PC-3 (cell line): ENCODE results near the gene MAD1L1. TPM values are rescaled to one million over a fixed set of nuclear protein-coding genes. Genes with fewer than 3 reads are reported as not detected.
"Not testable (repeated sequence)": the region's sequence is repeated elsewhere in the genome, so short reads cannot be mapped to it uniquely, and the experiment has no call there.

ENCODE experiments used
- ATAC-seq: fragments of 200-7000 bp; cut with Tn5 transposase; 2 replicates; pipeline ENCODE4 v1.9.1; 2020; ENCODE audit warnings: mild to moderate bottlenecking, moderate library complexity
- BruUV-seq: library from RNA; stranded (reverse); fragments of 400-500 nt; replicated peaks from 2 replicates; lab custom pipeline; 2021; lab: Mats Ljungman, UMichigan
- CTCF ChIA-PET: fragments of 300-600 bp; sonication (Branson Sonifier 250); formaldehyde crosslinking; loops from one replicate; lab custom pipeline; 2022; ENCODE audit warnings: antibody characterized with exemption; lab: Charles Lee
- POLR2A ChIA-PET: fragments of 300-600 bp; sonication (Branson Sonifier 250); formaldehyde crosslinking; loops from one replicate; lab custom pipeline; 2022; ENCODE audit warnings: antibody characterized with exemption; ENCODE audit not compliant: unreplicated experiment; lab: Charles Lee
- DNase-seq: peaks from one replicate; pipeline ENCODE4 v3.0.0-alpha.2; 2015
- H2AFZ ChIP-seq: fragments of 300-600 bp; sonication (generic); 2 replicates; pipeline ENCODE4 v1.6.0; 2016; ENCODE audit warnings: antibody characterized with exemption, low read length
- H3F3A ChIP-seq: fragments of 300-600 bp; sonication (generic); one replicate; pipeline ENCODE4 v1.6.0; 2017; ENCODE audit warnings: antibody characterized with exemption, low read length, control low read depth, mild to moderate bottlenecking; ENCODE audit not compliant: unreplicated experiment
- H3K27ac ChIP-seq: fragments of 300-600 bp; sonication (generic); 2 replicates; pipeline ENCODE4 v1.5.1; 2016; ENCODE audit warnings: mild to moderate bottlenecking, low read length
- H3K27me3 ChIP-seq: fragments of 300-600 bp; sonication (generic); 2 replicates; pipeline ENCODE4 v1.6.1; 2016; ENCODE audit warnings: low read length, mixed read lengths
- H3K36me3 ChIP-seq: fragments of 300-600 bp; sonication (generic); 2 replicates; pipeline ENCODE4 v1.6.1; 2016; ENCODE audit warnings: low read depth, mixed run types, low read length, mixed read lengths
- H3K4me1 ChIP-seq: fragments of 300-600 bp; sonication (generic); 2 replicates; pipeline ENCODE4 v1.5.1; 2016; ENCODE audit warnings: low read length; ENCODE audit not compliant: insufficient read depth
- H3K4me2 ChIP-seq: fragments of 300-600 bp; sonication (generic); 2 replicates; pipeline ENCODE4 v1.6.0; 2016; ENCODE audit warnings: low read length
- H3K4me3 ChIP-seq: fragments of 300-600 bp; sonication (generic); 2 replicates; pipeline ENCODE4 v1.5.1; 2016; ENCODE audit warnings: mild to moderate bottlenecking, low read length, mixed read lengths
- H3K79me2 ChIP-seq: fragments of 300-600 bp; sonication (generic); 2 replicates; pipeline ENCODE4 v1.6.1; 2017; ENCODE audit warnings: low read length, mixed read lengths
- H3K9ac ChIP-seq: fragments of 300-600 bp; sonication (generic); 2 replicates; pipeline ENCODE4 v1.6.0; 2016; ENCODE audit warnings: mild to moderate bottlenecking, low read length
- H3K9me2 ChIP-seq: fragments of 300-600 bp; sonication (generic); replicated peaks from 2 replicates; pipeline ENCODE4 v1.6.1; 2016; ENCODE audit warnings: mixed run types, low read length, mixed read lengths
- H3K9me3 ChIP-seq: fragments of 300-600 bp; sonication (generic); 2 replicates; pipeline ENCODE4 v1.6.1; 2016; ENCODE audit warnings: low read length, mixed read lengths
- H4K20me1 ChIP-seq: fragments of 300-600 bp; sonication (generic); 2 replicates; pipeline ENCODE4 v1.6.1; 2016; ENCODE audit warnings: low read length, mixed read lengths
- EZH2 ChIP-seq: fragments of 300-600 bp; sonication (generic); IDR thresholded peaks from one replicate; pipeline ENCODE4 v1.6.1; 2017; ENCODE audit warnings: antibody characterized with exemption, mild to moderate bottlenecking, low read length; ENCODE audit not compliant: unreplicated experiment
- EZH2phosphoT487 ChIP-seq: fragments of 300-600 bp; sonication (generic); IDR thresholded peaks from 2 replicates; pipeline ENCODE4 v1.6.1; 2018; ENCODE audit warnings: mild to moderate bottlenecking, antibody characterized with exemption, low read length, borderline replicate concordance
- intact Hi-C: fragments of 100-400 bp; cut with micrococcal nuclease; formaldehyde crosslinking; loops from 2 replicates; pipeline ENCODE4 v1.9.0; 2023
- total RNA-seq: library from RNA; depleted of rRNA; stranded (reverse); fragments of >200 nt; gene quantifications from 2 replicates; pipeline ENCODE4 v1.2.3, GENCODE V29; 2014
- TF ChIP-seq, protein P1 (sequence below): fragments of 300-600 bp; sonication (generic); conservative IDR thresholded peaks from 2 replicates; pipeline ENCODE4 v1.5.1; 2017; ENCODE audit warnings: antibody characterized with exemption, low read depth, mild to moderate bottlenecking, low read length

Gene MAD1L1
- total RNA-seq, 1 experiment from 2014 or later, result 88.4 TPM

DNA sequence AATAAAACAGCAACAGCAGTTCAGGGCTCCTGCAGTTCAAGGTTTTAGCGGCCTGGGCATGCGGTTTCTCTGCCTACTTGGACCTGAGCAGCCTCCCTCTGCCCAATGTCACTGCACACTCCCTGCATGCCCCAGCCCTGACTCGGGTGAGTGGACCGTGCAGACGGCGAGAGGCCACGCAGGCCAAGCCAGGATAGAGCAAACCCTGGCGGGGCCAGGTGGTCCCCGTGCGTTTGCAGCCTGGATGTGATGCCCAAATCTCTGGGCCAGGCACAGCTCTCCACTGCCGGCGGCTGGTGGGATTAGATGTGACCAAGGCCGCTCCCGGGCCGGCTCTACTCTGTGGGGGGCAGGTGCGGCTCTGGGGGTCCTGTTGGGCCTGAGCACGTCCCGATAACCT is 392.0 kb downstream of the MAD1L1 start:
- POLR2A ChIA-PET, H3K9ac ChIP-seq, DNase-seq, H2AFZ ChIP-seq, H3F3A ChIP-seq, BruUV-seq, H3K9me2 ChIP-seq, H3K9me3 ChIP-seq, intact Hi-C loops, H3K4me2 ChIP-seq, H3K27ac ChIP-seq, ATAC-seq, H4K20me1 ChIP-seq, H3K27me3 ChIP-seq, H3K4me3 ChIP-seq, H3K36me3 ChIP-seq, H3K4me1 ChIP-seq, CTCF ChIA-PET, H3K79me2 ChIP-seq: not testable (repeated sequence)

DNA sequence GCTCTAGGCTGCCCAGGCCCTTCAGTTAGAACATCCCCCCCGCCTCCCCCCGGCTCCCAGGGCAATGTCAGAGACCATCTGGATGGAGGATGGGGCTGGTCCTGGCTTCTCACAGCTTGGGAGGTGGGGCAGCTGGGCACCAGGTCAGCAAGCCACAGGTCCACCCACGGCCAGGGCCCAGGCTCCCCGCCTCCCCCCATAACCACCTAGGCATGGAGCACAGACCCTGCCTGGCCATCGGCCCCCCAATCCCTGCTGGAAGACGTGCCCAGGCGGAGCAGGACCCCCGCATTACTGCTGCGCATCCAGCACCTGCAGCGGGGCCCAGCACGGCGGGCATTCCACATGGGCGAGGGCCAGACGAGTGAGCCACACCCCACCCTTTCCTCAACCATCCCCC is 393.0 kb downstream of the MAD1L1 start:
- POLR2A ChIA-PET, result no interaction called here
- no peak overlapping the region for H3K9ac ChIP-seq
- no peak overlapping the region for H3K27ac ChIP-seq
- intact Hi-C loops, result no loop called here
- ATAC-seq (no peak), DNase-seq (no peak)
- H3K4me2 ChIP-seq, result no peak overlapping the region
- H3K27me3 ChIP-seq, result no peaks in the 10 kb centered on the region
- TF ChIP-seq EZH2phosphoT487, result no peak
- no peak for TF ChIP-seq EZH2
- TF ChIP-seq, protein P1, sequence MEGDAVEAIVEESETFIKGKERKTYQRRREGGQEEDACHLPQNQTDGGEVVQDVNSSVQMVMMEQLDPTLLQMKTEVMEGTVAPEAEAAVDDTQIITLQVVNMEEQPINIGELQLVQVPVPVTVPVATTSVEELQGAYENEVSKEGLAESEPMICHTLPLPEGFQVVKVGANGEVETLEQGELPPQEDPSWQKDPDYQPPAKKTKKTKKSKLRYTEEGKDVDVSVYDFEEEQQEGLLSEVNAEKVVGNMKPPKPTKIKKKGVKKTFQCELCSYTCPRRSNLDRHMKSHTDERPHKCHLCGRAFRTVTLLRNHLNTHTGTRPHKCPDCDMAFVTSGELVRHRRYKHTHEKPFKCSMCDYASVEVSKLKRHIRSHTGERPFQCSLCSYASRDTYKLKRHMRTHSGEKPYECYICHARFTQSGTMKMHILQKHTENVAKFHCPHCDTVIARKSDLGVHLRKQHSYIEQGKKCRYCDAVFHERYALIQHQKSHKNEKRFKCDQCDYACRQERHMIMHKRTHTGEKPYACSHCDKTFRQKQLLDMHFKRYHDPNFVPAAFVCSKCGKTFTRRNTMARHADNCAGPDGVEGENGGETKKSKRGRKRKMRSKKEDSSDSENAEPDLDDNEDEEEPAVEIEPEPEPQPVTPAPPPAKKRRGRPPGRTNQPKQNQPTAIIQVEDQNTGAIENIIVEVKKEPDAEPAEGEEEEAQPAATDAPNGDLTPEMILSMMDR, result no peak
- H3K4me1 ChIP-seq, result no peaks in the 10 kb centered on the region
- no peaks in the 10 kb centered on the region for H4K20me1 ChIP-seq
- no peaks in the 10 kb centered on the region for H3K36me3 ChIP-seq
- no peaks in the 10 kb centered on the region for H3K79me2 ChIP-seq
- H3K9me3 ChIP-seq, result no peaks in the 10 kb centered on the region
- BruUV-seq, result no TSS peak
- no peak overlapping the region for H3K4me3 ChIP-seq
- H2AFZ ChIP-seq, result no peak overlapping the region
- H3F3A ChIP-seq, result no peaks in the 10 kb centered on the region
- CTCF ChIA-PET, result no interaction called here
- no peaks in the 10 kb centered on the region for H3K9me2 ChIP-seq

GRCh38 chr7:1838911-1839531 is 393.7 kb downstream of the MAD1L1 start:
- DNase-seq, H3K79me2 ChIP-seq, H3K27me3 ChIP-seq, H3K4me1 ChIP-seq, intact Hi-C loops, H3K4me3 ChIP-seq, H2AFZ ChIP-seq, H3F3A ChIP-seq, H3K9me3 ChIP-seq, BruUV-seq, H4K20me1 ChIP-seq, POLR2A ChIA-PET, H3K27ac ChIP-seq, ATAC-seq, CTCF ChIA-PET, H3K4me2 ChIP-seq, H3K36me3 ChIP-seq, H3K9me2 ChIP-seq, H3K9ac ChIP-seq: not testable (repeated sequence)

- POLR2A ChIA-PET, H3K9me3 ChIP-seq, H4K20me1 ChIP-seq, ATAC-seq, intact Hi-C loops, H2AFZ ChIP-seq, H3K4me2 ChIP-seq, H3K9me2 ChIP-seq, H3K27ac ChIP-seq, H3K4me1 ChIP-seq, H3K27me3 ChIP-seq, BruUV-seq, H3K9ac ChIP-seq, H3K36me3 ChIP-seq, H3K79me2 ChIP-seq, DNase-seq, H3F3A ChIP-seq, CTCF ChIA-PET, H3K4me3 ChIP-seq: not testable (repeated sequence)
Measured at GRCh38 chr7:1838544-1838872, 394.2 kb downstream of the MAD1L1 start.

GRCh38 chr7:1837696-1838543 is 394.8 kb downstream of the MAD1L1 start:
- BruUV-seq, H3K9me3 ChIP-seq, POLR2A ChIA-PET, H3K4me1 ChIP-seq, H4K20me1 ChIP-seq, H3K9ac ChIP-seq, CTCF ChIA-PET, H3K9me2 ChIP-seq, H3F3A ChIP-seq, H3K27ac ChIP-seq, DNase-seq, H2AFZ ChIP-seq, H3K36me3 ChIP-seq, H3K79me2 ChIP-seq, ATAC-seq, H3K27me3 ChIP-seq, H3K4me2 ChIP-seq, H3K4me3 ChIP-seq, intact Hi-C loops: not testable (repeated sequence)
